Islet precursor cell (in vitro differentiated cells): ENCODE results near the gene AUTS2.
A peak's percentile ranks its signal among the peaks of the same experiment; 100 is the strongest.
"Not testable (repeated sequence)": the region's sequence is repeated elsewhere in the genome, so short reads cannot be mapped to it uniquely, and the experiment has no call there.

Experiments used
- DNase-seq: peaks from one replicate; pipeline ENCODE4 v3.0.0-alpha.2; 2018

AUTS2 gene

DNA sequence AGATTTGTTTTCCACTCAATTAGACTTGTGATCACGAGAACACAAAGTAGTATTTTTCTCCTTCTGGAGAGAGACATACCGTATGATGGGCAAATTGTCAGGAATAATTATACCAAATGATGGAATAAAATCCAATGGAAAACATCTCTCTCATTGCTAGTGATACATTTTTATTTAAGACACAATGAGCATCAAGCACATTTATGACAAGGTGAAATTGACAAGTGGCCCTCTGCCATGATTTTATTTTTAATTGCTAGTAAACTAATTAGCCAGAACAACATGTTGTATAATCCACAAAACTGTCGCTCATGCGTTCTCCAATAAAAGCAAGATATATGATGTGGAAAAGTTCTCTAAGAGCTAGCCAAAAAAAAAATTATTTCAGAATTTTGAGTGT, 620.8 kb downstream of the AUTS2 start:
- DNase-seq, result no peak

DNA sequence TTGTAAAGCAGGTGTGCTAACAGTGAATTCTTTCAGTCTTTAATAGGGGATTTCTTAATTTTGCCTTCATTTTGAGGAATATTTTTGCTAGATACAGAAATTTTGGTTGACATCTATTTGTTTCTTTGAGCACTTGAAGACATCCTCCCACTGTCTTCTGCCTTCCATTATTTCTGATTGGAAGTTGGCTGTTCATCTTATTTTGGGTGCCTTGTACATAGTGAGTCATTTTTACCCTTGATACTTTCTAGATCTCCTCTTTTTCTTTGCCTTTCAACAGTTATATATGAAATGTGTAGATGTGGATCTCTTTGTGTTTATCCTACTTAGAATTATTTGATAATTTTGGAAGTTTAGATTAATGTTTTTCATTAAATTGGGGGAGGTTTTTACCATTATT, 631.0 kb downstream of the AUTS2 start:
- no peak for DNase-seq

DNA sequence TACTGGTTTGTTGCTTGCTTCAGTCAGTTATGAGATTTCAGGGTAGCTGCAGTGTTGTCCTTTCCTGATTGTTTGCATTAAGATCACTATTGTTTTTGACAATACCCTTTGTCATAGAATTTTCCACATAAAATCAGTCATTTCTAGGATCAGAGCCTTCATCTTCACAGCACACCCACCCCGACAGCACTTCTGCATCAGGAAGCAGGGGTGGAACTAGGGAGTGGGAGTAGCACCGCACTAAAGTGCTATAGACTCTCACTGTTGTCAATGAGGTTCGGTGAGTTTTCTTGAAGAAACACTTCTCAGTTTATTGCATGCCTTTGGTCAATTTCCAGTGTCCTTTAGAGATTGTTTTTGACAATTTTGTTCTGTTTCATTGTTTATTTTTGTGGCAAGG, 632.5 kb downstream of the AUTS2 start:
- DNase-seq, result no peak

DNA sequence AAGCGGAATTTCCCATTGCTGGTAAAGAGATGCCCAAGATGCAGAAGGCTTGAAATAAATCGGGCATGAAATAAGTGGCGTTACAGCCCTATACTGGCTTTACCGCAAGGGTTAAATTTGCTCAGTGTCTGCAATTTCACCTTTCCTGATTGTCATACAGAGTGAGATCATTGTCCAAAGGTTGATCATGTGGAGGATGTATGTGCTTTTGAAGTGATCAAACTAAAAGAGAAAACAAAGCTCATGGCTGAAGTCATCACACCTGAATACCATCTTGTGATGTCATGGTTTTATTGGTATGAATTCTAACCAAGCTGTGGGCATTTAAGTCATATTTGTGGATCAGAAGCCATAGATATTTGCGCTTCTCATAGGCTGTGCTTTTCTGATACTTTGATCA, 635.5 kb downstream of the AUTS2 start:
- DNase-seq, result no peak

- DNase-seq, result no peak
Observed at GRCh38 chr7:70237256-70237655, 639.0 kb downstream of the AUTS2 start.

GRCh38 chr7:70237831-70238575, 639.7 kb downstream of the AUTS2 start:
- no peak for DNase-seq

DNA sequence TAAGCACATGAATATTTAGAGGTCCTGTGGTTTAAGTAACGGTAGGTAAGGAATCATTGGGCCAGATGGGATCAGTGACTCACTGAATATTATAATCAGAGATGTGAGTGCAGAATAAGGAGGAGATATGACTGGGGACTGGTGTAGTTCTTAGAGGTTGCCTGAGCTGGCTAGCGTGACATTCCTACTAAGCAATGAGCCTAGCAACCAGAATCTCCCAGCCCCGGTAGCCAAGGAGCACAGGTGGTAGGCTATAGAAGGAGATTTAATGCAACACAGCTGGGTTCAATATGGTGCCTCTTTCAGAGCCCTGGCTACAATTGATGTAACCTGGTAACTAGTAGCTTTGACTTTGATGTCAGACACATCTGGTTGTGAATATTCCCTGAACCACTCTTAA, 641.6 kb downstream of the AUTS2 start:
- no peak for DNase-seq

- DNase-seq, result no peak
Observed at GRCh38 chr7:70240873-70241272, 642.6 kb downstream of the AUTS2 start.

DNA sequence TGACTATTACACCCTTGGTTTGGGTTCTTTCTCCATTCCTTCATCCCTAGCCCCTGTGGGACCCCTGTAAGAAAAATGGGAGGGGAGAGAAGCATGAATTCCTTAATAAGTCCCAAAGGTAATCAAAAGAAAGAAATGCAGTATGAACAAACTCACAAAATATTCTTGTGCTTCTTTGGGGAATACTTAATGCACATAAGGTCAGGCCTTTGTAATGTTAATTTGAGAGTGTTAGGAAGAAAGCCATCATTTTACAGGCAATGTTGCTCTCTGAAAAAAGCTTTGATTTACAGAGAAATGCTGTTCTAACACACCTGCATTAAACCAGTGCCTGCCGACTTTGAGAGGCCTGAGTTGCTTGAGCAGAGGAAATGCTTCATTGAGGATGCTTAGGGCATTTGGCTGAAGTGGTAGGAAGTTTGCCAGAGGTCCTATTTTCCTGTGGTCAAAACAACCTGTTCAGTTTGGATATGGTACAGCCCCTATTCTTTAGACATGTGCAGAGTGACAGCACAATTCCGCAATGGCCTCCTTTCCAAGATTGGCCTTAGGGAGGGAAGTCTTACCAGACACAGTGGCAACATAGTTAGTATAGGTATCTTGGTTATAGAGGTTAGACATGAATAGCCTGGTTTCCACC, 643.4 kb downstream of the AUTS2 start:
- DNase-seq, result no peak

DNA sequence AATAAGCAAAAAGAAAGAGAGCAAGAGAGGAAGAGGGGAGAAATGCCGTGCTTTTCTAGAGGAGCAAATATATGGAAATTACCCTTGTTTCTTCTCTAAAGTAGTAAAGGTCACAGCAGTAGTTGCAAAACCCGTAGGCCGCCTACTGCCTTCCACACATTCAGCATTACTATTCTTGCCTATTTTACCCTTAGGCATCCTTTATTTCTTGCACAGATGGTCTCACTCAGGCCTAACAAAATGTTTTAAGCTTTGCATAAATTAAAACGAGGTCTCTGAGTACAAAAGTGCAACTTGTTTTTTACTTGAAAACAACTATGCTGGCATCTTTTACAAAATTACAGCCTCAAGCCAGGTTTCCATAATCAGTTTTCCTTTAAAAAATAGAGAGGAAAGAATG, 644.6 kb downstream of the AUTS2 start:
- no peak for DNase-seq

- DNase-seq, result no peak
Observed at GRCh38 chr7:70243443-70243842, 645.2 kb downstream of the AUTS2 start.

- no peak for DNase-seq
Observed at GRCh38 chr7:70257921-70258320, 659.6 kb downstream of the AUTS2 start.

GRCh38 chr7:70259502-70259901, 661.2 kb downstream of the AUTS2 start:
- DNase-seq, result no peak

- DNase-seq, result no peak
Observed at GRCh38 chr7:70263471-70264255, 665.4 kb downstream of the AUTS2 start.

DNA sequence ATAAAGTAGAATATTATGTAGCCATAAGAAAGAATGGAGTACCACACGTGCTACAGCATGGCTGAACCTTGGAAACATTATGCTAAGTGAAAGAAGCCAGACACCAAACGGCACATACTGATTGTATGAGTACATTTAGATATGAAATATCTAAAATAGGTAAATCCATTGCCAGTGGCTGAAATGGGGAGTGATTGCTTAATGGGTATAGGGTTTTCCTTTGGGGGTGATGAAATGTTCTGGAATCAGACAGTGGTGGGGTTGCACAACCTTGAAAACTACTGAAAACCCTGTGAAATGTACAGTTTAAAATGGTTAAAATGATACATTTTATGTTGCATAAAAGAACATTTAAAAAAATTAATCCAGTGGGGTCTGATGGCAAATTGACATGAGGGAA, 667.9 kb downstream of the AUTS2 start:
- DNase-seq, result no peak

- peak; percentile 56 for DNase-seq
Observed at GRCh38 chr7:70267381-70268120, 669.3 kb downstream of the AUTS2 start.

DNA sequence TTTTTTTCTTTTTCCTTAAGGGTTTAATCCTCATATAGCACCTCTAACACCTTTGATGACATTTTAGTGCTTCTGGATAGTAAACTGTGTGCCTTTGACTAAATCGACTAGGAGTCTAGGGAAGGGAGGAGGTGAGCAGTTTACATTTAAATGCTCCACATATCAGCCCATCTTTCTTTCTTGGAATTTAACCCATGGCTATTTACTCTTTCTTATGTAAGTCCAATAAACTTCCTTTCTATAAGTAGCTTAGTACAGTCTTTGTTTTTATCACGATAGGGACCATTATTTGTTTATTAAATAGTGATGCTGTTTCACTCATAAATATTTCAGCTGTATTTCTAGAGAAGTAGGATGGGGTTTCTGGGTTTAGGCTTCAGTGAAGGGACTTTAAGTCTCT, 669.9 kb downstream of the AUTS2 start:
- DNase-seq, result no peak

DNA sequence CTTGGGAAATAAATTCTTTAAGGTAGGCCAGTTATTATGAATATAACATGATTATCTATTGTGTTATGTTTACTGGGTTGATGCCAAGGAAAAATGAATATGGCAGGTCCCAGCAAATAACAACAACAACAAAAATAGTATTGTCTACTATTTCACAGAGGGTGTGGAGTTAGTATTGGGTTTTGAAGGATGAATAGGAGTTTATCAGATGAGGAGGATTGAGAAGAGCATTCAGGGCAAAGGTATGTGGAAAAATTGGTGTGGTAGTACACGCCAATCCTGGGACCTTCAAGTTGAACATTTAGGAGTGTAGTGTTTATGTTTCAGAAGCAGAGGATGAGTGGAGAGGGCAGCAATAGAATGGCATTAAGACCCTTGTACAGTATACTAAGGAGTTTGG, 671.9 kb downstream of the AUTS2 start:
- no peak for DNase-seq

GRCh38 chr7:70271617-70272081, 673.4 kb downstream of the AUTS2 start:
- no peak for DNase-seq

DNA sequence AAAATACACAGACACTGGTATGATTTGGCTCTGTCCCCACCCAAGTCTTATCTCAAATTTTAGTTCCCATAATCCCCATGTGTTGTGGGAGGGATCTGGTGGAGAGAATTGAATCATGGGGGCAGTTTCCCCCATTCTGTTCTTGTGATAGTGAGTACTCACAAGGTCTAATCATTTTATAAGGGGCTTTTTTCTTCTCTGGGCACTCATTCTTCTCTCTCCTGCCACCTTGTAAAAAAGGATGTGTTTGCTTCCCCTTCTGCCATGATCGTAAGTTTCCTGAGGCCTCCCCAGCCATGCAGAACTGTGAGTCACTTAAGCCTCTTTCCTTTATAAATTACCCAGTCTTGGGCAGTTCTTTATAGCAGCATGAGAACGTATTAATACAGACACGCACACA, 677.3 kb downstream of the AUTS2 start:
- not testable (repeated sequence) for DNase-seq

DNA sequence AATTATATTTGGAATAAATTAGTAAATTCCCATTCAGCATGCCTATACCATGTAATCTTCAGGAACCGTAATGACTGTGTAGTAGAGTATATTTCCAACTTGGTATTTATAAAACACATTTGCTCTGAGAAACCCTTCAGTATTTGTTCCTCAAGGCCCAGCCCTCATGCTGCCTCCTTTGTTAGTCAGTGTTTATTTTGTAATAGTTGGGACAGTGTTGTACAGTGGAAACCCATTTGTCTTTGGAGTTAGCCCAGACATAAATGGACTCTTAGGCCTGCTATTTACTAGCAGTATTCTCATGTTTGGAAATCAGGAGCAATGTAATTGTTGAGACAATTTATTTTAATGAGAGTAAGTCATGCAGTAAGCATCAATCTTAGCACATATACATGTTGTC, 686.9 kb downstream of the AUTS2 start:
- no peak for DNase-seq

- DNase-seq, result no peak
Observed at GRCh38 chr7:70285854-70286253, 687.6 kb downstream of the AUTS2 start.

- DNase-seq, result no peak
Observed at GRCh38 chr7:70288781-70289456, 690.6 kb downstream of the AUTS2 start.
